Large intestine (tissue), 3 donors: ENCODE results near the gene CIB2. TPM values are rescaled to one million over a fixed set of nuclear protein-coding genes. Genes with fewer than 3 reads are reported as not detected.
"Not testable (repeated sequence)": the region's sequence is repeated elsewhere in the genome, so short reads cannot be mapped to it uniquely, and the experiment has no call there.

Experiments
- DNase-seq, 2 donors: peaks; one replicate each; pipeline versions ENCODE4 v3.0.0 to v3.0.0-alpha.2; 2013
- H3K27ac ChIP-seq: one replicate; pipeline ENCODE4 v1.5.1; 2013; ENCODE audit warnings: low read length
- H3K27me3 ChIP-seq: 2 replicates; pipeline ENCODE4 v1.6.1; 2013; ENCODE audit warnings: low read length; ENCODE audit not compliant: control insufficient read depth, insufficient read depth
- H3K36me3 ChIP-seq: 2 replicates; pipeline ENCODE4 v1.6.1; 2013; ENCODE audit warnings: low read length; ENCODE audit not compliant: control insufficient read depth, insufficient read depth
- H3K4me1 ChIP-seq: one replicate; pipeline ENCODE4 v1.6.1; 2013; ENCODE audit warnings: low read length; ENCODE audit not compliant: control insufficient read depth, insufficient read depth
- H3K4me3 ChIP-seq: one replicate; pipeline ENCODE4 v1.5.1; 2013; ENCODE audit warnings: low read length
- H3K9me3 ChIP-seq: one replicate; pipeline ENCODE4 v1.6.1; 2013; ENCODE audit warnings: mild to moderate bottlenecking, low read depth, low read length, moderate library complexity; ENCODE audit not compliant: control insufficient read depth
- WGBS: methylation state at CpG from one replicate; pipeline ENCODE4 v1.1.5; 2013; ENCODE audit warnings: low lambda C conversion rate; ENCODE audit not compliant: insufficient coverage; 5-methylcytosine and 5-hydroxymethylcytosine counted together
- polyA plus RNA-seq: library from polyadenylated mRNA; unstranded; fragments of 120-200 nt; gene quantifications from one replicate; pipeline ENCODE4 v1.2.1, GENCODE V29; 2013

Gene CIB2
- polyA plus RNA-seq, 1 donor, result 151 TPM

DNA sequence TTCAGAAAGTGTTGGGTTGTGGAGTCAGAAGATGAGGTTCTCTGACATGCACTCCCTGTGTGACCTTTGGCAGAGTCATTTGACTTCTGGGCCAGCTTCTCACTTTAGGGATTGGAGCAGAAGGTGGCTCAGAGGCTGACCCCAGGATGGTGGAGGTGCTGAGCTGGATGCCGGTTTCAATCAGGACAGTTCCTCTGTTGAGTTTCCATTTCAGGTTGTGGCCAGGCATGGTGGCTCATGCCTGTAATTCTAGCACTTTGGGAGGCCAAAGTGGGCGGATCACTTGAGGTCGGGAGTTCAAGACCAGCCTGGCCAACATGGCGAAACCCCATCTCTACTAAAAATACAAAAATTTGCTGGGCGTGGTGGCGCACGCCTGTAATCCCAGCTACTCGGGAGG, 19.8 kb upstream of the CIB2 start:
- not testable (repeated sequence) for H3K4me3 ChIP-seq, H3K27ac ChIP-seq, H3K27me3 ChIP-seq, H3K9me3 ChIP-seq, DNase-seq
- H3K36me3 ChIP-seq, result peaks cover 15% of the 10 kb centered on the region
- no CpG with 5 or more reads among the region's 8 CpGs for WGBS
- peaks cover 24% of the 10 kb centered on the region for H3K4me1 ChIP-seq

GRCh38 chr15:78149805-78150751, 18.8 kb upstream of the CIB2 start:
- Histone ChIP-seq H3K36me3 (peaks cover 8% of the 10 kb centered on the region), H3K4me1 (peaks cover 27% of the 10 kb centered on the region), H3K4me3 (peak overlapping the region; percentile 80), H3K9me3 (no peaks in the 10 kb centered on the region), H3K27me3 (no peaks in the 10 kb centered on the region), H3K27ac (peak overlapping the region; percentile 51)
- WGBS, result 3% methylated on average over 7 of the region's 20 CpGs
- DNase-seq, result peak in 1 of 2 donors; percentile 58

DNA sequence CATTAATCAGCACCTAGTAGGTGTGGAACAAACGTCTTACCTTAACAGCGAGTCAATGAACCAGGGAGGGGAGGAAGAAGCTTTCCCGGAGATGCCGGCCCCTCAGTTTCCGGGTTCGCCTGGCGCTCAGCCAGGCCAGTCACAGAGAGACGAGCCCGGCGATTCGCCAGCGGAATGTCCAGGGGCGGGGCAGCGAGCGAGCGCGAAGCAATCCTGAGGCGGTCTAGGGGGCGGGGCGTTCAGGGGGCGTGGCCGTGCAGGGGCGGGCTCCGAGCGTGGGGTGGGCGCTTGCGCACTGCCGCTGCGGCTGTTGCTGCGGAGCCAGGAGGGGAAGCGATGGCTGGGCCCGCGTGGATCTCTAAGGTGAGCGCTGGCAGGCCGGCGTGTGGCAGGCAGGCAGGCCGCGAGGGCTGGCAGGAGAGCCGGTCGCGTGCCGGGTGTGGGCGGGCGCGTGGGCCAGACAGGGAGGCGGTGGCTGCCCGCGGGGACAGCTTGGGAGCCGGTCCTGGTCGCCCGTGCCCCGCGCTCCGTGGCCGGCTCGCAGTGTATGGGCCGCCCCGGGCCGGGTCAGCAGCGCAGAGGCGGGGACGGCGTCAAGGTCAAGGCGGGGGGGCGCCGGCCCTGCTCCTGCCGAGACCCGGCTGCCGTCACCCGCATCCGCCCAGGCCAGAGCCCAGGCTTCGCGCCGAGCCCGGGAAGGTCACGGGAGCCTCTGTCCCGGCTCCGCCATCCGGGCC, 18.0 kb upstream of the CIB2 start, which contains the start of gene IDH3A:
IDH3A (plus strand) TSS at position 295 of the 737 bp plus-strand sequence; CDS start at position 337, 42 bp downstream.
- Histone ChIP-seq H3K27ac (peak within 1 kb of the TSS; percentile 89), H3K27me3 (no peaks in the 10 kb centered on the region), H3K36me3 (peaks cover 4% of the 10 kb centered on the region), H3K9me3 (no peaks in the 10 kb centered on the region), H3K4me3 (peak within 1 kb of the TSS; percentile 80), H3K4me1 (peaks cover 27% of the 10 kb centered on the region)
- no CpG with 5 or more reads among the region's 79 CpGs for WGBS
- DNase-seq, result peak; percentile 99

GRCh38 chr15:78148392-78149067, 17.3 kb upstream of the CIB2 start:
- no peak for DNase-seq
- Histone ChIP-seq H3K4me1 (peaks cover 27% of the 10 kb centered on the region), H3K36me3 (peaks cover 4% of the 10 kb centered on the region), H3K27me3 (no peaks in the 10 kb centered on the region), H3K4me3 (peak overlapping the region; percentile 72), H3K27ac (peak overlapping the region; percentile 89), H3K9me3 (no peaks in the 10 kb centered on the region)
- WGBS, result 17% methylated on average over 4 of the region's 14 CpGs

DNA sequence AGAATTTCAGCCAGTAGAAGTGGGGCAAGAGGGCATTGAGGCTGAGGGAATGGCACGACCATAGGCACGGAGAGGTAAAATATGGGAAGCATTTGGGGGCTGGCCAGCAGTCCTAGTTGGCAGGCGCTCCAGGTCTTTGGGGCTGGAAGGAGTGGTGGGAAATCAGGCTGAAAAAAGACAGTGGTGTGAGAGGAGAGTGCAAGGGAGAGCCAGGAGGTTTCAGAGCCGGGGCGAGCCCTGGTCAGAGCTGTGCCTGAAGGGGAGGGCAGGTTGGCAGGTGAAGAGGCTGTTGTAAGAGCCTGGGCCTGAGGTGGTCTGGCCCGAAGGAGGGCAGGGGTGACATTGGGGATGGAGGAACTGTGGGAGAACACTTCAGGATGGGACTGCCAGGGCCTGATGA, 16.3 kb upstream of the CIB2 start:
- Histone ChIP-seq H3K9me3 (no peaks in the 10 kb centered on the region), H3K4me3 (no peak overlapping the region), H3K4me1 (peaks cover 29% of the 10 kb centered on the region), H3K27me3 (no peaks in the 10 kb centered on the region), H3K27ac (no peak overlapping the region), H3K36me3 (no peaks in the 10 kb centered on the region)
- no peak for DNase-seq
- 80% methylated on average over 1 of the region's 6 CpGs for WGBS

DNA sequence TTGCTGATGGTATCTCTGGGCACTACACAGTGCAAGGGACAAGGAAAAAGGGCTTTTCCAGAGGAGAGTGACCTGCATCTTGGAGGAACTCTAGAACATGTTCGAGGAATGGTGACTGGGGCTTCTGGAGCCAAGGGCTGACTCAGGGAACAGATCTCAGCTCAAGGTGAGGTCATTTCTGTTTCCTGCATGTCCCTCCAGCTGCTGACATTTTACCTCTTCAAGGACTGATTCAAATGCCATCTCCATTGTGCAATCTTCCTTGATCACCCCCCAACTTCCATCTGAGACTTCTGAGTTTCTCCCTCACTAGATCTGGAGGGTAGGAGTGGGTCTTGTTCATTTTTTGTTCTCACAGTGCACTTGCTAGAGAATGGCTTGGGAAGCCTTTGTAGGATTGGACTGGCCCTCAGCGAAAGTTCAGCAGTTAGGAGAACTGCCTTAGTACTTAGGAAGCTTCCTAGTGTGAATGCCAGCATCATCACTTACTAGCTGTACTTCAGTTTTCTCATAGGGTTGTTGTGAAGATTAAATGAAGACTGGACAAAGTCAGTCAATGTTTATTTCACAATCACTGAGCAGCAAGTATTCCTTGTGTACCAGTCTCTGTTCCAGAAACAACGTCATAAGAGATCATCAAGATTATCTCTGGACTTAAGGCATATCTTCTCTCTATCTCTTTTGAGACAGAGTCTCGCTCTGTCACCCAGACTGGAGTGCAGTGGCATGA, 15.3 kb upstream of the CIB2 start:
- peaks cover 37% of the 10 kb centered on the region for H3K4me1 ChIP-seq
- no peak overlapping the region for H3K27ac ChIP-seq
- no peak overlapping the region for H3K4me3 ChIP-seq
- peak in 1 of 2 donors; percentile 61 for DNase-seq
- no CpG with 5 or more reads among the region's 4 CpGs for WGBS
- no peaks in the 10 kb centered on the region for H3K27me3 ChIP-seq
- no peaks in the 10 kb centered on the region for H3K9me3 ChIP-seq
- H3K36me3 ChIP-seq, result no peaks in the 10 kb centered on the region

DNA sequence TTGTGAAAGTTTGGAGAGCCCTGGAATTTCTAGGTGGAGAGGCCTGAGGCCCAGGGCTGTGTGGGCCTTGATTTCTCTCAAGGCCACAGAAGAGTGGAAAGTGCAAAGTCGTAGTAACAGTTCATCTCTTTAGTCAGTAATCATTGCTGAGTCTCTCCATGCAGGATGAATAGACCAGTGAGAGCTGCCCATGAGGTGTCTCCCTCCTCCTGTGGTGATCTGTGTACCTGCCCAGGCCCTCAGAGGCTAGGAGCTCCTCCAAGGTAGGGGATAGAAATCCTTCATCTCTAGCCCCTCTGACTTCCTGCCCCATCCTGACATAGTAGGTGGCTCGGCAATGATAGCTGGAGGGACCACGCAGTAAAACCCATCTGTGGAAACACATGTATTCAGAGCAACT, 11.1 kb upstream of the CIB2 start:
- peaks cover 49% of the 10 kb centered on the region for H3K4me1 ChIP-seq
- DNase-seq, result peak in 1 of 2 donors; percentile 32
- WGBS, result no CpG with 5 or more reads among the region's 3 CpGs

GRCh38 chr15:78140292-78140691, 9.0 kb upstream of the CIB2 start:
- H3K9me3 ChIP-seq, result no peaks in the 10 kb centered on the region
- peak; percentile 73 to 92 for DNase-seq
- peaks cover 56% of the 10 kb centered on the region for H3K4me1 ChIP-seq
- H3K27ac ChIP-seq, result peak overlapping the region; percentile 74
- H3K27me3 ChIP-seq, result no peaks in the 10 kb centered on the region
- H3K4me3 ChIP-seq, result no peak overlapping the region
- H3K36me3 ChIP-seq, result no peaks in the 10 kb centered on the region

More for the DNA sequence above, 11.1 kb upstream of the CIB2 start:
- H3K9me3 ChIP-seq, result no peaks in the 10 kb centered on the region
- H3K27me3 ChIP-seq, result no peaks in the 10 kb centered on the region
- H3K27ac ChIP-seq, result peak overlapping the region; percentile 22
- H3K4me3 ChIP-seq, result no peak overlapping the region
- H3K36me3 ChIP-seq, result no peaks in the 10 kb centered on the region

DNA sequence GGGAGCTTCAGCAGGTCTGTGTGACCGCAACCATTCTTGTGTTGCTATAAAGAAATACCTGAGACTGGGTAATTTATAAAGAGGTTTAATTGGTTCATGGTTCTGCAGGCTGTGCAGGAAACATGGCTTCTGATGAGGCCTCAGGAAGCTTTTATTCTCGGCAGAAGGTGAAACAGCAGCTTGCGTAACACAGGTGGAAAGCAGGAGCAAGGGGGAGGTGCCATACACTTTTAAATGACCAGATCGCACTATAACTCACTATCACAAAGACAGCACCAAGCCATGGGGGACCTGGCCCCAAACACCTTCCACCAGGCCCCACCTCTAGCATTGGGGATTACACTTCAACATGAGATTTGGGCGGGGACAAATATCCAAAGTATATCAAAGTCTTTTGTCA, 8.3 kb upstream of the CIB2 start:
- Histone ChIP-seq H3K27me3 (no peaks in the 10 kb centered on the region), H3K36me3 (no peaks in the 10 kb centered on the region), H3K4me1 (peaks cover 56% of the 10 kb centered on the region), H3K4me3 (no peak overlapping the region), H3K9me3 (no peaks in the 10 kb centered on the region), H3K27ac (peak overlapping the region; percentile 74)
- peak in 1 of 2 donors; percentile 61 for DNase-seq
- WGBS, result no CpG with 5 or more reads among the region's 5 CpGs
